NOMO-1 (cell line): ENCODE data around the gene RPL26.
A peak's percentile ranks its signal among the peaks of the same experiment; 100 is the strongest.
"Not testable (repeated sequence)": the region's sequence is repeated elsewhere in the genome, so short reads cannot be mapped to it uniquely, and the experiment has no call there.

Experiments
- DNase-seq, 2 experiments: peaks; one replicate each; lab custom pipeline; 2025; ENCODE audit not compliant: unreplicated experiment in 2 of 2; lab: John Stamatoyannopoulos, UW

Gene RPL26

DNA sequence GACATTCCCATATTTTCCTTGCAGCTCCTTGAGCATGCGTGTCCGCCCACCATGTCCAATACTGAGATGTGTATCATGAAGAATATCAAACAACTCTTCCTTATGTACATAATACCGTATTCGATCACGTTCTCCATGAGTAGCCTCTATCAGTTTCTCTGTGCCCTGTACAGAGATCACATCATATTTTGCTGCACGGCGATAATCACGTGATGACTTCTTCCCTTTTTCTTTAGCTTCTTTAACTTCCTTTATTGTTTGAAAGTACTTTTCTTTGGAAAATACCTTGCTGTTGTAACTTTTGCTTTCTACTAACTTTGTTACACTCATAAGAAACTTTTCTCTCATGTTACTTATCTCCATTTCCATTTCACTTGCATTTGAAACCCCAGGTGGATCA is 13.0 kb downstream of the RPL26 start:
- DNase-seq, result peak in 1 of 2 experiments; percentile 47

DNA sequence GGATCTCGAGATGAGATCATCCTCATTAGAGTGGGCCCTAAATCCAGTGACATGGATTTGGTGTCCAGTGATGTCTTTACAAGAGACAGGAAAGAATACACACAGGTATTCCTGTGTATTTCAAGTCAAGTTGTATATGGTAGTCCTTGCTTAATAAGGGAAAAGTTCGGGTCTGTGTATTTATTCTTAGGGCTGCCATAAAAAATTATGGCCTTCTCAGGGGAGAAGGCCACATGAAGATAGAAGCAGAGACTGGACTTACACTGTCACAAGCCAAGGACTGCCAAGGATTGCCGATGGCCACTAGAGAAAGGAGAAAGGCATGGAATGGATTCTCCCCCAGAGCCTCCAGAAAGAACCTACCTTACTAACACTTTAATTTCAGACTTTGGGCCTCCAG is 14.8 kb downstream of the RPL26 start:
- no peak for DNase-seq

DNA sequence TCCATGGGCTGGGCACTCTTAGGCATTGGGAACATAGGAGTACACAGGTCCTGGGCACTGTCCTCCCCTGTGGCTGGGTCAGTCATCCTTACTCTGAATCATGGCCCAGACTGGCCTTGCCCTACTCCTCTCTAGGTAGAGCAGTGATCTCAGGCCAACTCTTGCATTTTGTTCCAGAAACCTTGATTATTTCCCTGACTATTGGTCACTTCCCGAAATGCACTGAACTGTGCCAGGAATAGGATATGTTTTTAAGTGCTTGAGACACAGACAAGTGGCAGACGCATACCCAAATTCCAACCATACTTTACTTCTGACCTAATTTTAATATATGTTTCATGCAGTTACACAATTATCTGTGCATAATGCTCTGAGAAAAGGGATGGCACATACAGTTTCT is 16.8 kb downstream of the RPL26 start:
- no peak for DNase-seq

DNA sequence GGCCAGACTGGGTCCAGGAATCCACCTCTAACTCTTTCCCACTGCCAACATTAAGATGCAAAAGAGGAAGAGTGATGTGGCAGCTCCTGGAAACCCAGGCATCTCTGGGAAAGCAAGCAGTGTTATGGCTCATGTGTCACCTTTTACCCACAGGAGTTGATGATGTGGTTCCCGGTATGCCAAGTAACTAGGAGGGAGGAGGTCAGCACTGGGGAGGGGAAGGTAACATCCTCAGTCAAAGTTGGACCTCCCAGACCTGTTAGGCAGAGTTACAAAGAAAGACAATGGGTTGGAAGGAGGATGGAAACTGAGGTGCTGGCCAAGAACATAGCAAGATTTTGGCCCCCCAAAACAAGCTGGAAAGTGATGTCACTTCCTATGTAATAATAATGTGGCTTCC is 17.9 kb downstream of the RPL26 start:
- DNase-seq, result no peak

DNA sequence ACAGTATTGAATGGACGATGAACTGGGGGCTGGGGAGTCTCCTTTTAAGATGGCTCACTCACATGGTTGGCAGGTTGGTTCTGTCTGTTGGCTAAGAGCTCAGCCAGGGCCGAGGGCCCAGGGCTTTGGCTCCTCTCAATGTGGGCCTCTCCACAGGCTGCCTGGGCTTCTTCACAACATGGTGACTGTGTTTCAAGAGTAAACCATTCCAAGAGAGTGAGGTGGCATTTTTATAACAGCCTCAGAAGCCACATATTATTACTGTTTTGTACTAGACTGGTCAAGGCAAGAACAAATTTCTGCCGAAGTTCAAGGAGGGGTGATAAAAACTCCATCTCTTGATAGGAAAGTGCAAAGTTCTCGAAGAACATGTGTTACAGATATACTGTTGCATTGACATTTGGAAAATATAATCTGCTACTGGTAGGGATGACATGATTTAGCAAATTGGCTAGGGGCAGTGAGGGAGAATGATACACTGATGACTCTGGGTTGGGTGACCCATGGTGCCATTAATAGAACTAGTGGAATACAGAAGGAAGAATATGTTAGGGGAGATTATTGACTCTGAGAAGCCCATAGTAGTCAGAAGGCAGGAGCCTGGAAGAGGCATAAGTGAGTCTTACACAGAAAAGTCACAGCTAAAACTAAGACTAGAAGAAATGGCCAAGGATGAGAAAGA is 20.2 kb downstream of the RPL26 start:
- DNase-seq, result no peak

DNA sequence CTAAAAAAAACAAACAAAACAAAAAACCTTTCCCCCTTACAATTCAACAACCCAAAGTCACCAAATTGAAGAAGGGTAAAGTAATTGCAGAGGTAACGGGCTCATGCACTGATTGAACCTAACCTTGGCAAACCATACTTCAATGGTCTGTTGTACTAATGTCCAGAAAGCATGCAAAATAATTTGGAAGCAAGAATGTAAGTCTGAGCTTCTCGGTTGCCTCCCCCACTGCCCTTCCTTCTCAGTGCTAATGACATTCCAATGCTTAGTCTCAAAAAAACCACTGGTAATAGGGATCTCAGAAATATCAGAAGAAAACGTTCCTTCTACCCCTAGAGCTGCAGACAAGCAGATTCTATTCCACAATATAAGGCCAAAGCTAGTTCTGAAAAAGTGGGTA is 22.2 kb downstream of the RPL26 start:
- no peak for DNase-seq

DNA sequence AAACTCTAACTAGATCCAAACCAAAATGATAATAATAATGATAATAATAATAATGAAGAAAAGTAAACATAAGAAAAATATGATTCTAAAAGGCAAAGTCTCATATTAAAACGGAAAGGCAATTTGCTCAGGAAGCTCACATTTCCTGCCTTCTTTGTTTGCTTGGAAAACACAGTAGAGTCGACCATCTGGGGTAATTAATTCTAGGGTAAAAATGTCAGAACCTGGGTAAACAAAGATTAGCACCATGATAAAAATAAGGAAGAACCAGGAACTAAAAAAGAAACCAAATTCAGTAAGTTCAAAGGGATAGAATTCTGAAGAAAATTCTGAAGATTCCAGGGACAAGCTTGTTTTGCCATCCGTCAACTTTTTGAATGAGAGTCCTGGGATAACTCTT is 22.7 kb downstream of the RPL26 start:
- DNase-seq, result no peak

DNA sequence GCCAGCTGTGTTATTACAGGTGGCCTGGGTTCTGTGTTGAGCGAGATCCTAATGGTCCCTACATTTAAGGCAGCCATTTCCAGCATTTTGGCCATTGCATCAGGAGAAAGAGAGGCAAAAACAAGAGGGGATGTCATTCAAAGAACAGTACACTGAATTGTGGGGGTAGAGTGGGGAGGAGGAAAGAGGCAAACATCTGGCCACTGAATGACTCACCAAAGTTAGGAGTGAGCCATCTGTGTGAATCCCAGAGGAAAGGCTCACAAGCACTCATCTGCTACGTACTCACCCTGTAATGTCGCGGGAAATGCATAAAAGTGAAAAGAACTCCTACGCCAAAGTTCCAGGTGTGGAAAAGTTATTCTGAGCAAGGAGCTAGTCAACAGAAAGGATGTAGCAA is 23.2 kb downstream of the RPL26 start:
- DNase-seq, result no peak

DNA sequence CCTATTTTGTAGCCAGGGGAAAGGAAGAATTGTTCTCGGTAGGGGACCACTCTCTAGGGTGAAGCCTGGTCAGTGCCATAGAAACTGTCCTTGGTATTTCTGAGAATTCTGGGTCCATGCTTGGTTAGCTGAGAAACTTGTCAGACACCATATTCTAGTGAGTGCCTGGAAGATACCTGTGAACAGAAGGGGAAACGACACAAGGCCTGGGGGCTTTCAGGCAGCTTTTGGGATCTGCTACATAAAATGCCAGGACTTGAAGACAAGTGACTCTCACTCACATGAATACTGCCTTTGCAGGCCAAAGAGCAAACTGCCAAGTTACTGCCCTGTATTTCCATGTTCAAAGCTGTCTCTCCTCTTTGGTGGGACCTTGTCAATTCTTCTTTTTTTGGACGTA is 25.1 kb downstream of the RPL26 start:
- no peak for DNase-seq

DNA sequence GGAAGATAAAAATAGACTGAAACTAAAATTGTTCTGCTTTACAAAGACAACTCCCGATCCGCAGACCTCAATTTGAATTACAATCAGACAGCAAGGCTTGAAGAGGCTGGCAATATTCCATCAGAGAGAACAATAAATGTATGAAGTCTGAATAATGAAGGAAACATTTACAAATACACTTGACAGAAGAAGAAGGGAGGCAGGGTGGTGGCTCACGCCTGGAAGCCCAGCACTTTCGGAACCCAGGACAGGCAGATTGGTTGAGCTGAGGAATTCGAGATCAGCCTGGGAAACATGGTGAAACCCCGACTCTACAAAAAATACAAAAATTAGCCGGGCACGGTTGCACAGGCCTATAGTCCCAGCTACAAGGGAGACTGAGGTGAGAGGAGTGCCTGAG is 28.8 kb downstream of the RPL26 start:
- DNase-seq, result peak in 1 of 2 experiments; percentile 16

DNA sequence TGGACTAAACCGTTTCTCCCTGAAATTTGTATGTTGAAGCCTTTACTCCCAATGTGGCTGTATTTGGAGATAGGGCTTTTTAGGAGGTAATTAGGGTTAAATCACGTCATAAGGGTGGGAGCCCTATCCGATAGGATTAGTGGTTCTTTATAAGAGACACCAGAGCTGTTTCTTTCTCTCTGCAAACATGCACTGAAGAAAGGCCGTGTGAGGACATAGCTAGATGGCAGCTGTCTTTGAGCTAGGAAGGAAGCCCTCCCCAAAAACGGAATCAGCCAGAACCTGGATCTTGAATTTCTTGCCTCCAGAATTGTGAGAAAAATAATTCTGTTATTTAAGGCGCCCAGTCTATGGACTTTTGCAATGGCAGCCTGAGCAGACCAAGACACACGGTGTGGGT is 29.3 kb downstream of the RPL26 start:
- DNase-seq, result no peak

DNA sequence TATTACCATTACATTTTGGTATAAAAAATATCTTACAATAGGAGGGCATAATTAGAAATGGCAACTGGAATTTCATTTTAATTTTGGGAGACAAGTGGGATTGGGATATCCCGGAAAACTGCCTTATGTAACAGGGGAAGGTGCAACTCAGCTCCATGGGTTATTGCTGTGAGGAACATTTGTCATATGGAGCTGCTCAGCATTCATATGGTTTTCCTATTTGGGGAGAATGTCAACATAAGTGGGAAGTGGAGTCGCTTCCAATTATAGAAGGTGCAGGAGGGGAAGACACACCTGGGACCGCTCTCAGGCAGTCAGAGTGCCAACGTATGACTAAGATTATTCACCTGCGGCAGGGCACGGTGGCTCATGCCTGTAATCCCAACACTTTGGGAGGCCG is 32.7 kb downstream of the RPL26 start:
- DNase-seq, result no peak

DNA sequence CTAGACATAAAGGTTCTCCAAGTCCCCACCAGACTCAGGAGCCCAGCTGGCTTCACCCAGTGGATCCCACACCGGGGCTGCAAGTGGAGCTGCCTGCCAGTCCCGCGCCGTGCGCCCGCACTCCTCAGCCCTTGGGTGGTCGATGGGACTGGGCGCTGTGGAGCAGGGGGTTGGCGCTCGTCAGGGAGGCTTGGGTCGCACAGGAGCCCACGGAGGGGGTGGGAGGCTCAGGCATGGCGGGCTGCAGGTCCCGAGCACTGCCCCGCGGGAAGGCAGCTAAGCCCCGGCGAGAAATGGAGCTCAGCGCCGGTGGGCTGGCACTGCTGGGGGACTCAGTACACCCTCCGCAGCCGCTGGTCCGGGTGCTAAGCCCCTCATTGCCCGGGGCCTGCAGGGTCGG is 36.0 kb downstream of the RPL26 start:
- DNase-seq, result not testable (repeated sequence)

DNA sequence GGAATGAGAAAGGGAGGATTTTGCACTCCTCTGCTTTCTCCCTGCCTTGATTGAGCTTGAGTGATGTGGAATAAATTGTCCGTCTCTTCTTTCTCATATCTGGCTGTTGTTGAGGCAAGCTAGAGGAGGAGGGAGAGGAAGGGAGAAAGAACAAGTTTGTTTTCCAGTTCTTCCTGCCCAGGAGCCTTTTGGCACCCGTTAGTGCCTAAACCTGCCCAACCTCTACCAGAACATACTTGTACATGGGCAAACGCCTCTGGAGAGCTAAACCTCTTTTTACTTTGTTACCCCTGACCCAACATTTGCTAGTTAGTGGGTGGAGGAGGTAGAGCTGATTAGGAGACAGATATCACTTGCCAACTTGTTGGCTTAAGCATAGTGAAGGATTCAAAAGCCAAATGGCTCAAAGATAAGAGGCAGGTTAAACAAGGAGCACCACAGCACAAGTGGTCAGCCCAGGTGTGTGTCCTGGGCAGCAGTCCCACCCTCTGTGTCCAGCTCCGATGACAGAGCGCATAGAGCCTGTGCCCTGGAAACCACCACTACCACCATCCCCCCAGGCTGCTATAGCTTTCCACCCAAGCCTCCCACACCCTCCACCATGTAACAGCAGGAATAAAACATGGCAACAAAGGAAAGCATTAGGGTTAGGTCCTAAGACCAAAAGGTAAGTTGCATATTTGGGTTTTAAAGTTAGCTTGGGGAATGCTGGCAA is 36.9 kb downstream of the RPL26 start:
- DNase-seq, result no peak

DNA sequence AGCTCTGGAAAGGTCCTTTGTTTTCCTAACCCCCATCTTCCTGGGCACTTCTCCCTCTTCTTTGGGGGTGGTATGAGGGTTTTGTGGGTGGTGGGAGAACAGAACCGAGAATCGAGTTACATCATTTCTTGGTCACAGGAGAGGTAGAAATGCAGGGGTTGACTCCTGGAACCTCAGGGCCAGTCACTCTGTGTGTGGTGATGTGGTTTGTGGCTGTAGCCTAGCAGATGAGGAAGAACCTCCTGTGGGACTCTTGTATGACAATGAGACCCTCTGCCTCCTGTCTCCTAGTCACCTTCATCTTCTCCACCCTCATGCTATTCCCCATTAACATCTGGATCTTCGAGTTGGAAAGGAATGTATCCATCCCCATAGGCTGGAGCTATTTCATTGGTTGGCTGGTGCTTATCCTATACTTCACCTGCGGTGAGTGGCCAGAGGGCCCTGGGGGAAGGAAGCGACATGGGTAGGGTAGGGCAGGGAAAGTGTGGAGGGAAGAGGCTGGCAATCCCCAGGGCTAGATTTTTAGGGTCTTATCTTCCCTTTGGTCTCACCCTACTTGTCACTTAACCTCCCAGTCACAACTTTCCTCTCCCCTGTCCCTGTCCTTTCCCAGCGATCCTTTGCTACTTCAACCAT is 37.8 kb downstream of the RPL26 start:
- no peak for DNase-seq

DNA sequence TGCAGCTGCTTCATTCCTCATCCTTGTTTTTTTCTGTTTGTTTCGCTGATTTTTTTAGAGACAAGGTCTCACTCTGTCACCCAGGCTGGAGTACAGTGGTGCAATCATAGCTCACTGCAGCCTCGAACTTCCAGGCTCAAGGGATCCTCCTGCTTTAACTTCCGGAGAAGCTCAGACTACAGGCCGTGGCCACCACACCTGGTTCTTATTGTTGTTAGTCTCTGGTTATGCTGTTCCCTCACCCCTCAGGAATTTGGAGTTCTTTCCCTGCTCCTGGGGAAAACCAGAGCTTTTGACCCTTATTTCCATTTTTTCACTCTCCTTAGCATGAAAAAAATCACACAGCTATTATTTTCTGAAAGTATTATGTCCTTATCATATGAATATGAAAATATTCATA is 41.5 kb downstream of the RPL26 start:
- DNase-seq, result no peak

DNA sequence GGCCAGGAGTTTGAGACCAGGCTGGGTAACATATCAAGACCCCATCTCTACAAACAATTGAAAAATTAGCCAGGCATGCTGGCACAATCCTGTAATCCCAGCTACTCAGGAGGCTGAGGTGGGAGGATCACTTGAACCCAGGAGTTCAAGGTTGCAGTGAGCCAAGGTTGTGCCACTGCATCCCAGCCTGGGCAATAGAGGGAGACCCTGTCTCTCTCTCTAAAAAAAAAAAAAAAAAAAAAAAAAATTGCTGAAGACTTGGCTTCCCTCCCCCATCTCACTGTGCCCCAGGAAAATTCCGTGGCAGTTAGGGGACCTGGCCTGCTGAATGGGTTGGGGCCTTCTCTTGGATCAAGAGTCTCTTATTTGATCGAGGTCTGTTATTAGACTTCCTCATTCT is 43.5 kb downstream of the RPL26 start, which contains the start of gene ODF4:
TSS of gene ODF4 (plus strand) at position 301 of the 400 bp plus-strand sequence. CDS start 212 bp downstream, outside the sequence.
- DNase-seq, result no peak

DNA sequence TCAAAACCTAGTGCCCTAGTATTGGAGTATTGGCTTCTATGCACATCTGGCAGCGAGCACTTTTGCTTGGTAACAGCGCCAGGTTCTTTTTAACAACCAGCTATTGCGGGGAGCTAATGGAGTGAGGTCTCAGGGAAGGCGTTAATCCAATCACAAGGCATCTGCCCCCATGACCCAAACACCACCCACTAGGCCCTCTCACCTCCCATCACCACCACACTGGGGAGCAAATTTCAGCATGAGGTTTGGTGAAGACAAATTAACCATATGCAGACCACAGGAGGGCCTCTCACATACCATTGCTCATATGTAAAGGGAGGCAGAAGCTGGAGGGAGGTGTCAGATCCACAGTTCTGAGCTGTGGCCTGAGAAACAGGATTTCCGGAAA is 44.2 kb downstream of the RPL26 start:
- no peak for DNase-seq

DNA sequence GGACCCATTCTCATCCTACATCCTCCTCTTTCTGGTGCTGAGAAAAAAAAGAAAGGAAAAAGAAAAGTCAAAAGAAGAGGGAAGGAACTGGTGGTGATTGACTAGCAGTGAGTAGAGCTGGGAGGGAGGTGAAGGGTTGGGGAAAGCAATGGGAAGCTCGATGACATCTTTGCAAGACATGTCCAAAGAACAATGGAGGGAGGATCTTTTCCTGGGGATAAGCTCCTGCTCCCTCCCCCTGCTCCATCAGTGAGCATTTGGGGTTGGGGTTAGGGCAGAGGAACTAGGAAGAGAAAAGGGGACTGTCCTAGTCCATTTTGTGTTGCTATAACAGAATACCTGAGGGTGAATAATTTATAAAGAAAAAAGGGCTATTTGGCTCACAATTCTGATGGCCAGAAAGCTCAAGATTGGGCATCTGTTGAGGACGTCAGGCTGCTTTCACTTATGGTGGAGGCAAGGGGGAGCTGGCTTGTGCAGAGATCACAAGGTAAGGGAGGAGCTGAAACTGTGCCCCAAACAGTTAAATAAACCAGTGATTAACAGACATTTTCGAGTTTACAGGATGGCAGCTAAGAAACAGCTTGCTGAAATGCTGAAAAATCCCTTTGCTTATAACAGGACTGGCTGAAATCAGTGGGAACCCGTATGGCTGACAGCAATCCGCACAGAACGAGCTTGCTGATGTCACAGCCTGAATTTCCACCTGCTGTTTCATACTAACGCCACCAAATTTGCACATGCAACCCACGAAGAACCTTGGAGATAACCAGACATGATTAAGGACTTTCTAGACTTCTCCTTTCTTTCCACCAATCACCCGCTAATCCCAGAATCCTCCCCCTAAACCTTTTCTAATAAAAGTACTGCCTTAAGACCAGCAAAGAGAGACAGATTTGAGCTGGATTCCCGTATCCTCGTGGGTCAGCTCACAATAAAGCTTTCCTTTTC is 44.9 kb downstream of the RPL26 start:
- peak; percentile 66 to 83 for DNase-seq

DNA sequence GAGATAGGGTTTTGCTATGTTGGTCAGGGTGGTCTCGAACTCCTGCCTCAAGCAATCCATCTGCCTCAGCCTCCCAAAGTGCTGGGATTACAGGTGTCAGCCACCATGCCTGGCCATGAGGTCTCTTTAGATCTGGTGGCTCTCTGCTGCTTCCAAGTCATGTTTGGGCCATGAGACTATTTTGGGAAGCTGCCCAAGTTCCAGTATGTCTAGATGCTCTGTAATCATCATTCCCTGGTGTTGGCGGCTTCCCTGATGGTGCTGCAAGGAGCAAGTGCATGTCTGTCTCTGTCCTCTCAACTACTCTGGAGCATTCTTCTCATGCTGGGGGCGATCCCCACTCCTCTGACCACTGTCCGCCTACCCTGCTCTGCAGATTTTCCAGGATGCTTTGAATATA is 49.7 kb downstream of the RPL26 start:
- DNase-seq, result no peak

DNA sequence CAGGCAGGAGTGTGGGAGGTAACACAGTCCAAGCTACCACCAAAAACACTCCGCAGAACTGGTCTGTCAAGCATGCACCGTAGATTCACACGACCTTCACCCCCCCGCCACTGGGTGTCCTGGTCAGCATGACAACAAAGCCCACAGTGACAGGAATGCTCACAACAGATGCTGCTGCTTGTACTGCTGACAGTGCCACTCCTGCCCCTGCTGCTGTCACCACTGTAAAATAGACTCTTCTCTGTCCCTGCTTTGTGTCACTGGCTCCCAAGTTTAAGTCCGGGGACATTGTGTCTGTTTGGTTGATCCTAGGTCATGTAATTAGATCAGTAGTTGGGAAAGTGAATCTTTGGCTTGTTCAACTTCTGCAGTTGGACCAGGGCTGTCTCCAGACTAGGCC is 50.3 kb downstream of the RPL26 start:
- no peak for DNase-seq
